Stimulated activated CD8-positive, alpha-beta memory T cell treated with anti-CD3 and anti-CD28 coated beads, Interleukin-7, amount 100 ng/mL, for 24 hours (primary cell): ENCODE results near the gene NFKBIB.

Experiments used
- DNase-seq: peaks from one replicate; pipeline ENCODE4 v3.0.0-alpha.2; 2020; ENCODE audit warnings: low read depth

NFKBIB gene

GRCh38 chr19:38958301-38958700 lies 58.5 kb downstream of the NFKBIB start:
- DNase-seq = no peak
